ENCODE measurements around the gene FARP2. TPM values are rescaled to one million over a fixed set of nuclear protein-coding genes. Genes with fewer than 3 reads are reported as not detected.

FARP2 gene
- total RNA-seq, 1 experiment from 2014 or later = 89.1 TPM

GRCh38 chr2:241354668-241355658 is 1.1 kb upstream of the FARP2 start:
- Histone ChIP-seq H3K4me1 (replicated peaks; ENCODE audit: insufficient read depth) (peaks cover 44% of the 10 kb centered on the region), H4K20me1 (ENCODE audit: insufficient read depth) (peaks cover 14% of the 10 kb centered on the region; the same call in 1 of the 2 replicates), H3K27me3 (ENCODE audit: insufficient read depth, low read depth) (no peaks in the 10 kb centered on the region), H3K36me3 (ENCODE audit: low read depth) (peaks cover 37% of the 10 kb centered on the region), H3K27ac (peak overlapping the region; percentile 53), H3K4me2 (peak overlapping the region; percentile 95), H3K9me3 (ENCODE audit: insufficient read depth, low read depth) (no peaks in the 10 kb centered on the region), H3K4me3 (peak overlapping the region; percentile 51), H2AFZ (peak overlapping the region; percentile 79), H3F3A (ENCODE audit: insufficient read depth, low read depth) (peaks cover 45% of the 10 kb centered on the region), H3K79me2 (ENCODE audit: low read depth) (peaks cover 36% of the 10 kb centered on the region), H3K9me2 (ENCODE audit: insufficient read depth) (no peaks in the 10 kb centered on the region)
- peak; percentile 52; the same call in 1 of the 2 replicates for TF ChIP-seq CTCF (conservative IDR thresholded peaks at IDR 0.05)
- TF ChIP-seq EZH2 (IDR thresholded peaks at IDR 0.05; ENCODE audit: low read depth) = no peak
- intact Hi-C loops (cut with micrococcal nuclease; ENCODE audit: unreplicated experiment) = loop anchor here (1.0 to 10.0 kb wide), 9 partner anchors 38 to 526 kb away; partner anchors contain the start of genes HDLBP, ING5, PASK and SEPTIN2
- CTCF ChIA-PET = no interaction called here
- POLR2A ChIA-PET (ENCODE audit: unreplicated experiment) = no interaction called here
- TSS peak; percentile 52 for BruUV-seq (replicated peaks)
- DNase-seq = peak; percentile 76 to 98

GRCh38 chr2:241356871-241357260 is 781 bp downstream of the FARP2 start:
- CTCF ChIA-PET = no interaction called here
- Histone ChIP-seq H3K9me3 (ENCODE audit: insufficient read depth, low read depth) (no peaks in the 10 kb centered on the region), H2AFZ (peak overlapping the region; percentile 84), H3K79me2 (ENCODE audit: low read depth) (peaks cover 53% of the 10 kb centered on the region), H3K27ac (0 out of 2 replicates have a peak overlapping the region, but pooled peaks have one; percentile 4), H3F3A (ENCODE audit: insufficient read depth, low read depth) (peaks cover 30% of the 10 kb centered on the region), H3K9me2 (ENCODE audit: insufficient read depth) (no peaks in the 10 kb centered on the region), H3K4me2 (peak overlapping the region; percentile 90), H3K4me3 (peak overlapping the region; percentile 89), H3K4me1 (replicated peaks; ENCODE audit: insufficient read depth) (peaks cover 39% of the 10 kb centered on the region), H4K20me1 (ENCODE audit: insufficient read depth) (peaks cover 14% of the 10 kb centered on the region; the same call in 1 of the 2 replicates), H3K36me3 (ENCODE audit: low read depth) (peaks cover 23% of the 10 kb centered on the region; the same call in 1 of the 2 replicates), H3K27me3 (ENCODE audit: insufficient read depth, low read depth) (no peaks in the 10 kb centered on the region)
- intact Hi-C loops (cut with micrococcal nuclease; ENCODE audit: unreplicated experiment) = loop anchor here (1.0 to 10.0 kb wide), 12 partner anchors 18 to 502 kb away; partner anchors contain the start of genes HDLBP, ING5, PASK and SEPTIN2
- TF ChIP-seq CTCF (conservative IDR thresholded peaks at IDR 0.05) (no peak), EZH2 (IDR thresholded peaks at IDR 0.05; ENCODE audit: low read depth) (no peak)
- POLR2A ChIA-PET (ENCODE audit: unreplicated experiment) = no interaction called here
- DNase-seq = no peak
- BruUV-seq (replicated peaks) = no TSS peak

GRCh38 chr2:241357531-241357930 is 1.4 kb downstream of the FARP2 start:
- POLR2A ChIA-PET (ENCODE audit: unreplicated experiment) = interaction anchor here (0.6 kb wide), 1 partner anchor 11 kb away, joined by 3 read pairs; no protein-coding TSS in a partner anchor

More at GRCh38 chr2:241357531-241357930, 1.4 kb downstream of the FARP2 start:
- H3K9me2 ChIP-seq (ENCODE audit: insufficient read depth) = no peaks in the 10 kb centered on the region
- H3K4me1 ChIP-seq (replicated peaks; ENCODE audit: insufficient read depth) = peaks cover 36% of the 10 kb centered on the region
- no peak for TF ChIP-seq CTCF (conservative IDR thresholded peaks at IDR 0.05)
- TF ChIP-seq EZH2 (IDR thresholded peaks at IDR 0.05; ENCODE audit: low read depth) = no peak
- no TSS peak for BruUV-seq (replicated peaks)
- no peaks in the 10 kb centered on the region for H3K9me3 ChIP-seq (ENCODE audit: insufficient read depth, low read depth)
- intact Hi-C loops (cut with micrococcal nuclease; ENCODE audit: unreplicated experiment) = loop anchor here (1.0 to 10.0 kb wide), 11 partner anchors 17 to 503 kb away; partner anchors contain the start of genes HDLBP, ING5, PASK and SEPTIN2
- CTCF ChIA-PET = no interaction called here
- peak overlapping the region; percentile 84; the same call in 1 of the 2 replicates for H2AFZ ChIP-seq
- H4K20me1 ChIP-seq (ENCODE audit: insufficient read depth) = peaks cover 8% of the 10 kb centered on the region; the same call in 1 of the 2 replicates
- peak overlapping the region; percentile 90 for H3K4me2 ChIP-seq
- no peaks in the 10 kb centered on the region for H3K27me3 ChIP-seq (ENCODE audit: insufficient read depth, low read depth)
- peak overlapping the region; percentile 89 for H3K4me3 ChIP-seq
- peaks cover 58% of the 10 kb centered on the region for H3K79me2 ChIP-seq (ENCODE audit: low read depth)
- peak in 1 of 2 experiments; percentile 40 for DNase-seq
- H3K27ac ChIP-seq = no peak overlapping the region
- H3F3A ChIP-seq (ENCODE audit: insufficient read depth, low read depth) = peaks cover 23% of the 10 kb centered on the region
- H3K36me3 ChIP-seq (ENCODE audit: low read depth) = peaks cover 16% of the 10 kb centered on the region; the same call in 1 of the 2 replicates

All from PC-9 (cell line).